ENCODE results near the gene FARP2. TPM values are rescaled to one million over a fixed set of nuclear protein-coding genes. Genes with fewer than 3 reads are reported as not detected.

Gene FARP2
- total RNA-seq, 1 experiment from 2014 or later: 89.1 TPM

DNA sequence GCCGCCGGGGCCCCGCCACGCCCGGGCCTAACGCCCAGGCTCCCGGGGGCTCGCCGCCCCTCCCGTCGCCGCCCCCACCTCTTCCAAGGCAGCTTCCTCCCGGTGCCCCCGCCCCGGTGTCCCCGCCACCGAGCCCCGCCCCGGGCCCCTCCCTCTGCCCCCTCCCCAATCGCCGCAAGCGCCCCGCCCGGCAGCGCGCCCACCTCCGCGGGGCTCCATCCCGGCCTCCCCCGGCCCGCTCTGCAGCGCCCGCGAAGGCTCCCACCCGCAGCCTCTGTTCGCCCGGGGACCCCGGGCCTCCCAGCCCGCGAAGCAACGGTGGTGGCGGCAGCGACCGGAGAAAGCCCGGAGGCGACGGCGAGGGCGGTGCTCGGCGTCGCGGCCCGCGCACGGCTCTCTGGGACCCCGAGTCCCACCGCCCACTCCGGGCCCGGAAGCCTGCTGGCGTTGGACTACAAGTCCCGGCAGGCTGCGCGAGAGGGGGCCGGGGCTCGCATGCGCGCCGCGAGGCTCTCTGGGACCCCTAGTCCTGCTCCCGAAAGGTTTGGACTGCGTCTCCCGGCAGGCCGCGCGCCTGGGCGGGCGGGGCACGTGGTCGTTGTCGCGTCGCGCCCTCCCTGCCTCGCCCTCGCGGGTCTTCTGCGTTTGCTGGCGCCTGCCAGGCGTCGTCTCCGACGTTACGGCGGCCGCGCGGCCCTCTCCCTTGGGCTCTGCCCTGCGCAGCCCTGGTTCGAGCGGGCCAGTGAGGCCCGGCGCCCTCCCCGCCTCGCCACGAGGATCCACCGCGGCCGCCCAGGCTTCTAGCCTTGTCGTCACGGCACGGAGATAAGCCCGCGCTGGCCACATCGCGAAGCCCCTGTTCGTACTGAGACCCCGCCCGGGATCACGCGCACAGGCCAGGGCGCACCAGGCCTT is 152.4 kb downstream of the FARP2 start, which contains the start of gene STK25:
Gene STK25, minus strand, starts transcription at position 345 of the 915 bp plus-strand sequence. CDS start 549 bp downstream, outside the sequence.
- Histone ChIP-seq H3K4me3 (peak within 1 kb of the TSS; percentile 97), H3K27ac (peak within 1 kb of the TSS; percentile 52; the same call in 1 of the 2 replicates), H3K9me2 (ENCODE audit: insufficient read depth) (no peaks in the 10 kb centered on the region), H2AFZ (peak within 1 kb of the TSS; percentile 99), H3K4me2 (peak within 1 kb of the TSS; percentile 97), H3K4me1 (replicated peaks; ENCODE audit: insufficient read depth) (peaks cover 19% of the 10 kb centered on the region), H3K9me3 (ENCODE audit: insufficient read depth, low read depth) (no peaks in the 10 kb centered on the region), H3K36me3 (ENCODE audit: low read depth) (peaks cover 5% of the 10 kb centered on the region; the same call in 1 of the 2 replicates), H3K27me3 (ENCODE audit: insufficient read depth, low read depth) (no peaks in the 10 kb centered on the region), H3K79me2 (ENCODE audit: low read depth) (peaks cover 50% of the 10 kb centered on the region), H3F3A (ENCODE audit: insufficient read depth, low read depth) (peaks cover 7% of the 10 kb centered on the region; the same call in 1 of the 2 replicates), H4K20me1 (ENCODE audit: insufficient read depth) (peaks cover 37% of the 10 kb centered on the region)
- no TSS peak for BruUV-seq (replicated peaks)
- ChIA-PET CTCF (interaction anchor here (0.6 kb wide), 5 partner anchors 12 to 561 kb away, joined by 3 to 9 read pairs (median 4); no protein-coding TSS in a partner anchor), POLR2A (ENCODE audit: unreplicated experiment) (interaction anchor here (0.6 kb wide), 2 partner anchors 148 to 521 kb away, joined by 4 to 8 read pairs; no protein-coding TSS in a partner anchor)
- TF ChIP-seq EZH2 (IDR thresholded peaks at IDR 0.05; ENCODE audit: low read depth) (no peak), CTCF (conservative IDR thresholded peaks at IDR 0.05) (no peak)
- DNase-seq: peak; percentile 96 to 100
- intact Hi-C loops (cut with micrococcal nuclease; ENCODE audit: unreplicated experiment): loop anchor here (1.0 to 5.0 kb wide), 8 partner anchors 36 to 191 kb away; partner anchors contain the start of genes ATG4B, FARP2, HDLBP and SEPTIN2

DNA sequence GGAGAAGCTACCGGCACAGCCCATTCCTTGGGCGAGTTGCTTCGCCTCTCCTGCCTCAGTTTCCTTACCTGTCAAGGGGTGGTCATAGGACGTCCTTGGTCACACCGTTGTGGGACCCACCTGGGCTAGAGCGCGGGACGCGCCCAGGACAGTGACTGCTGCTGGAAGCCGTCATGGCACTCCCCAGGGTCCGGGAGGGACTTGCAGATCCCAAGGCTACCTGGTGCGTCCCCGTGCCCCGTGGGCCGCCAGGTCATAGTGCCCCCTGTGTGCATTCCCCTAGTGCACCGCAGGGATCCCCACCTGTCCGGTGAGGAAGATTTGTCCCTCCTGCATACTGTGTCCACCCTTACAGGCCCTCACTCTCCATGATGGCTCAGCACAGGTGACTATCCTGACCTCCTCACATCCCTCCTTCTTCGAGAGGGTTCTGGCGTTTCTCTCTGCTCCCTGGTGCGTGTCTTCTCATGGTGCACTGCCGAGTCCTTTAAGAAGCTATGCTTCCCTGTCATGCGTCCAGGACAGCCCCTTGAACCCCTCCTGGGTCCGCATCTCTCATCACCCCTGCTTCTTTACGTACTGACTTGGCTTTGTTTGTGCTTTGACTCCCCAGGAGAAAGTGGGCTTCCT is 153.2 kb downstream of the FARP2 start:
- POLR2A ChIA-PET (ENCODE audit: unreplicated experiment): no interaction called here
- Histone ChIP-seq H3F3A (ENCODE audit: insufficient read depth, low read depth) (peaks cover 10% of the 10 kb centered on the region; the same call in 1 of the 2 replicates), H3K27me3 (ENCODE audit: insufficient read depth, low read depth) (no peaks in the 10 kb centered on the region), H2AFZ (peak overlapping the region; percentile 99), H3K27ac (peak overlapping the region; percentile 52; the same call in 1 of the 2 replicates), H3K79me2 (ENCODE audit: low read depth) (peaks cover 44% of the 10 kb centered on the region), H3K4me3 (peak overlapping the region; percentile 97), H3K4me1 (replicated peaks; ENCODE audit: insufficient read depth) (peaks cover 19% of the 10 kb centered on the region), H3K9me3 (ENCODE audit: insufficient read depth, low read depth) (no peaks in the 10 kb centered on the region), H3K4me2 (peak overlapping the region; percentile 97), H3K9me2 (ENCODE audit: insufficient read depth) (no peaks in the 10 kb centered on the region), H3K36me3 (ENCODE audit: low read depth) (peaks cover 5% of the 10 kb centered on the region; the same call in 1 of the 2 replicates), H4K20me1 (ENCODE audit: insufficient read depth) (peaks cover 29% of the 10 kb centered on the region)
- CTCF ChIA-PET: interaction anchor here (0.6 kb wide), 1 partner anchor 47 kb away, joined by 9 read pairs; no protein-coding TSS in a partner anchor
- intact Hi-C loops (cut with micrococcal nuclease; ENCODE audit: unreplicated experiment): loop anchor here (2.0 to 5.0 kb wide), 4 partner anchors 36 to 192 kb away; partner anchors contain the start of genes HDLBP and SEPTIN2
- peak in 1 of 2 experiments; percentile 32 for DNase-seq
- BruUV-seq (replicated peaks): no TSS peak
- no peak for TF ChIP-seq CTCF (conservative IDR thresholded peaks at IDR 0.05)
- no peak for TF ChIP-seq EZH2 (IDR thresholded peaks at IDR 0.05; ENCODE audit: low read depth)

Measured in PC-9 (cell line).